H1 (cell line): ENCODE measurements around the gene ZNF23. TPM values are rescaled to one million over a fixed set of nuclear protein-coding genes. Genes with fewer than 3 reads are reported as not detected.
A peak's percentile ranks its signal among the peaks of the same experiment; 100 is the strongest.

Experiments
- CTCF ChIA-PET: fragments of 300-600 bp; sonication (Branson Sonifier 250); formaldehyde crosslinking; loops from one replicate; lab custom pipeline; 2021; ENCODE audit not compliant: partially characterized antibody; lab: Charles Lee
- POLR2A ChIA-PET: fragments of 300-600 bp; sonication (Branson Sonifier 250); formaldehyde crosslinking; loops from one replicate; lab custom pipeline; 2021; ENCODE audit warnings: inconsistent platforms; ENCODE audit not compliant: partially characterized antibody; lab: Charles Lee
- DNase-seq, 2 experiments: peaks; one replicate each; pipeline versions ENCODE4 v3.0.0 to v3.0.0-alpha.2; 2010 to 2022; ENCODE audit warnings: low spot score in 2 of 2, low read depth in 1 of 2, mixed read lengths in 1 of 2
- FAIRE-seq: peaks from 2 replicates; lab custom pipeline; 2011; peaks lifted over from hg19 to GRCh38; lab: Jason Lieb, UNC
- H2AFZ ChIP-seq: 2 replicates; pipeline ENCODE4 v1.8.1; 2012; ENCODE audit warnings: low read length, inconsistent platforms
- H2AK5ac ChIP-seq: 2 replicates; pipeline ENCODE4 v1.6.1; 2013; ENCODE audit warnings: low read depth, low read length
- H2BK120ac ChIP-seq: replicated peaks from 2 replicates; pipeline ENCODE3; 2013; ENCODE audit warnings: low read depth, low read length, inconsistent platforms
- H2BK12ac ChIP-seq: 2 replicates; pipeline ENCODE4 v1.6.1; 2013; ENCODE audit warnings: low read depth, low read length
- H2BK15ac ChIP-seq: 2 replicates; pipeline ENCODE4 v1.6.1; 2013; ENCODE audit warnings: low read length
- H2BK20ac ChIP-seq: 2 replicates; pipeline ENCODE4 v1.6.1; 2013; ENCODE audit warnings: low read length
- H2BK5ac ChIP-seq: 2 replicates; pipeline ENCODE4 v1.6.1; 2013; ENCODE audit warnings: low read depth, low read length
- H3K14ac ChIP-seq: 2 replicates; pipeline ENCODE4 v1.6.1; 2013; ENCODE audit warnings: inconsistent platforms; ENCODE audit not compliant: insufficient read length
- H3K18ac ChIP-seq: 2 replicates; pipeline ENCODE4 v1.6.1; 2013; ENCODE audit warnings: low read length; ENCODE audit errors: extremely low read depth
- H3K23ac ChIP-seq: 2 replicates; pipeline ENCODE4 v1.6.1; 2013; ENCODE audit warnings: inconsistent platforms; ENCODE audit not compliant: insufficient read length
- H3K23me2 ChIP-seq: 2 replicates; pipeline ENCODE4 v1.6.1; 2013; ENCODE audit warnings: low read depth, low read length
- H3K27ac ChIP-seq: 2 replicates; pipeline ENCODE4 v1.6.1; 2011; ENCODE audit warnings: low read depth, low read length, inconsistent platforms
- H3K27me3 ChIP-seq, 4 experiments: replicated peaks in 1 of 4; 1 replicate in 1 of 4; 2 replicates in 3 of 4; pipeline versions ENCODE4 v1.6.1 to v1.8.1; 2011 to 2013; ENCODE audit warnings: low read length in 3 of 4, mild to moderate bottlenecking in 3 of 4, inconsistent platforms in 2 of 4, mixed read lengths in 2 of 4, moderate library complexity in 1 of 4; ENCODE audit not compliant: control insufficient read depth in 3 of 4, insufficient read depth in 3 of 4; ENCODE audit errors: extremely low read depth in 1 of 4
- H3K36me3 ChIP-seq, 4 experiments: 2 replicates each; pipeline versions ENCODE4 v1.6.1 to v1.8.1; 2011 to 2013; ENCODE audit warnings: mild to moderate bottlenecking in 4 of 4, low read length in 3 of 4, moderate library complexity in 2 of 4, control low read depth in 1 of 4, inconsistent platforms in 1 of 4; ENCODE audit not compliant: insufficient read depth in 4 of 4, control insufficient read depth in 2 of 4
- H3K4ac ChIP-seq: replicated peaks from 2 replicates; pipeline ENCODE3; 2013; ENCODE audit warnings: low read length, low read depth, mixed read lengths, inconsistent platforms; ENCODE audit not compliant: insufficient read length
- H3K4me1 ChIP-seq, 4 experiments: replicated peaks in 1 of 4; 1 replicate in 1 of 4; 2 replicates in 3 of 4; pipeline versions ENCODE4 v1.6.1 to v1.8.1; 2011 to 2013; ENCODE audit warnings: low read length in 3 of 4, inconsistent platforms in 2 of 4, mixed read lengths in 1 of 4; ENCODE audit not compliant: insufficient read depth in 4 of 4, control insufficient read depth in 3 of 4
- H3K4me2 ChIP-seq, 2 experiments: 2 replicates each; pipeline versions ENCODE4 v1.6.1 to v1.8.1; 2011 to 2013; ENCODE audit warnings: low read depth in 2 of 2, low read length in 2 of 2, control low read depth in 1 of 2, inconsistent platforms in 1 of 2, mild to moderate bottlenecking in 1 of 2; ENCODE audit not compliant: insufficient read depth in 1 of 2
- H3K4me3 ChIP-seq, 4 experiments: fragments of 200-600, 300-600 bp in 1 of 4; sonication (generic), shearing (Covaris generic), sonication (Bioruptor Twin) in 1 of 4; 2 replicates each; pipeline versions ENCODE4 v1.5.1 to v1.8.1; 2011 to 2016; ENCODE audit warnings: low read length in 4 of 4, low read depth in 3 of 4, control low read depth in 2 of 4, inconsistent platforms in 2 of 4, mild to moderate bottlenecking in 2 of 4, mixed read lengths in 1 of 4, moderate library complexity in 1 of 4; ENCODE audit not compliant: insufficient read depth in 2 of 4; ENCODE audit errors: extremely low read depth in 1 of 4
- H3K56ac ChIP-seq: replicated peaks from 2 replicates; pipeline ENCODE3; 2013; ENCODE audit warnings: low read depth, mild to moderate bottlenecking, mixed read lengths, low read length, inconsistent platforms; ENCODE audit not compliant: insufficient read length
- H3K79me1 ChIP-seq: 2 replicates; pipeline ENCODE4 v1.6.1; 2013; ENCODE audit warnings: low read depth, low read length, control low read depth
- H3K79me2 ChIP-seq, 2 experiments: 2 replicates each; pipeline versions ENCODE4 v1.6.1 to v1.8.1; 2012 to 2013; ENCODE audit warnings: low read length in 2 of 2, mild to moderate bottlenecking in 2 of 2, inconsistent platforms in 1 of 2; ENCODE audit not compliant: insufficient read depth in 2 of 2, control insufficient read depth in 1 of 2
- H3K9ac ChIP-seq, 4 experiments: replicated peaks in 1 of 4; 1 replicate in 1 of 4; 2 replicates in 3 of 4; pipeline versions ENCODE4 v1.6.1 to v1.8.1; 2011 to 2013; ENCODE audit warnings: low read depth in 3 of 4, low read length in 3 of 4, control low read depth in 2 of 4, mild to moderate bottlenecking in 2 of 4, moderate library complexity in 2 of 4, inconsistent platforms in 1 of 4; ENCODE audit errors: extremely low read depth in 1 of 4
- H3K9me3 ChIP-seq, 2 experiments: 2 replicates each; pipeline versions ENCODE4 v1.6.1 to v1.8.1; 2012 to 2013; ENCODE audit warnings: mild to moderate bottlenecking in 2 of 2, moderate library complexity in 2 of 2, control low read depth in 1 of 2, inconsistent platforms in 1 of 2, low read depth in 1 of 2, low read length in 1 of 2, mixed read lengths in 1 of 2; ENCODE audit not compliant: insufficient read depth in 2 of 2
- H4K20me1 ChIP-seq, 2 experiments: replicated peaks in 1 of 2; 2 replicates each; pipeline versions ENCODE3 to v1.8.1; 2011 to 2013; ENCODE audit warnings: inconsistent platforms in 2 of 2, low read length in 2 of 2, mild to moderate bottlenecking in 1 of 2; ENCODE audit not compliant: insufficient read depth in 2 of 2, control insufficient read depth in 1 of 2
- H4K5ac ChIP-seq: 2 replicates; pipeline ENCODE4 v1.6.1; 2013; ENCODE audit warnings: low read length, low read depth, mixed read lengths, inconsistent platforms; ENCODE audit not compliant: insufficient read length
- H4K8ac ChIP-seq: 2 replicates; pipeline ENCODE4 v1.8.0; 2013; ENCODE audit warnings: mild to moderate bottlenecking, moderate library complexity, low read length, inconsistent platforms; ENCODE audit not compliant: insufficient read depth; ENCODE audit errors: extremely low read depth
- H4K91ac ChIP-seq: replicated peaks from 2 replicates; pipeline ENCODE3; 2013; ENCODE audit warnings: low read length, mixed read lengths, inconsistent platforms; ENCODE audit not compliant: insufficient read length
- EGR1 ChIP-seq: IDR thresholded peaks from 2 replicates; pipeline ENCODE4 v1.6.1; 2011; ENCODE audit warnings: low read depth, low read length, borderline replicate concordance
- JUND ChIP-seq: IDR thresholded peaks from 2 replicates; pipeline ENCODE4 v1.6.1; 2011; ENCODE audit warnings: mild to moderate bottlenecking, improper control_type of control experiment, low read length
- MAFK ChIP-seq: IDR thresholded peaks from 2 replicates; pipeline ENCODE4 v1.6.1; 2012; ENCODE audit warnings: low read depth, mild to moderate bottlenecking, improper control_type of control experiment, low read length
- NANOG ChIP-seq: IDR thresholded peaks from 2 replicates; pipeline ENCODE4 v1.6.1; 2011; ENCODE audit warnings: low read length, low read depth, mild to moderate bottlenecking, inconsistent platforms; ENCODE audit not compliant: insufficient read depth, poor library complexity, severe bottlenecking
- NRF1 ChIP-seq: IDR thresholded peaks from 2 replicates; pipeline ENCODE4 v1.6.1; 2011; ENCODE audit warnings: mild to moderate bottlenecking, low read depth, low read length, improper control_type of control experiment
- POLR2A ChIP-seq, 2 experiments: IDR thresholded peaks; 1 replicate in 1 of 2; 2 replicates in 1 of 2; pipeline ENCODE4 v1.6.1; 2011; ENCODE audit warnings: low read depth in 2 of 2, low read length in 2 of 2, mild to moderate bottlenecking in 2 of 2; ENCODE audit errors: control extremely low read depth in 1 of 2
- POU5F1 ChIP-seq: IDR thresholded peaks from 2 replicates; pipeline ENCODE4 v1.6.1; 2011; ENCODE audit warnings: low read depth, mild to moderate bottlenecking, low read length, moderate library complexity
- RBBP5 ChIP-seq: IDR thresholded peaks from 2 replicates; pipeline ENCODE4 v1.7.1; 2012; ENCODE audit warnings: low read depth, mild to moderate bottlenecking, inconsistent platforms, low read length, moderate library complexity, borderline replicate concordance
- SIRT6 ChIP-seq: IDR thresholded peaks from one replicate; pipeline ENCODE4 v1.7.1; 2012; ENCODE audit warnings: low read length, inconsistent platforms
- SIX5 ChIP-seq: IDR thresholded peaks from 2 replicates; pipeline ENCODE4 v1.6.1; 2011; ENCODE audit warnings: mild to moderate bottlenecking, low read depth, low read length
- SRF ChIP-seq: IDR thresholded peaks from 2 replicates; pipeline ENCODE4 v1.6.1; 2011; ENCODE audit warnings: mild to moderate bottlenecking, low read depth, low read length, moderate library complexity
- ZNF274 ChIP-seq: IDR thresholded peaks from 2 replicates; pipeline ENCODE4 v1.7.0; 2012; ENCODE audit warnings: low read length, borderline replicate concordance; ENCODE audit errors: extremely low read depth
- WGBS, 2 experiments: shearing (Covaris generic) in 1 of 2; methylation state at CpG; one replicate each; pipeline versions ENCODE4 v1.1.6 to v1.1.7; 2013 to 2015; ENCODE audit warnings: low lambda C conversion rate in 2 of 2, mixed read lengths in 2 of 2, inconsistent platforms in 1 of 2, low coverage in 1 of 2, missing lambda C conversion rate in 1 of 2; ENCODE audit not compliant: insufficient replicate concordance in 2 of 2, insufficient coverage in 1 of 2, insufficient read length in 1 of 2; ENCODE audit errors: extremely low coverage in 1 of 2, missing lambda C conversion rate in 1 of 2; 5-methylcytosine and 5-hydroxymethylcytosine counted together
- polyA plus RNA-seq, 7 experiments: library from polyadenylated mRNA; depleted of rRNA in 3 of 7; stranded (reverse) in 5 of 7; unstranded in 2 of 7; fragments of >200 nt in 5 of 7; fragments of 200-250 nt in 2 of 7; gene quantifications; 1 replicate in 5 of 7; 2 replicates in 1 of 7; 4 replicates in 1 of 7; pipeline versions ENCODE4 v1.2.1 to v1.2.3, GENCODE V29; 2011 to 2013; ENCODE audit warnings: missing spikeins in 2 of 7, mixed read lengths in 2 of 7
- total RNA-seq: library from RNA; stranded (reverse); fragmentation: NEBNext Ultra II Directional; extraction: Animal tissue kit (Norgen Biotek cat#: 25700); gene quantifications from 2 replicates; pipeline ENCODE4 v1.2.1, GENCODE V29; 2021
- TF ChIP-seq, protein P1 (sequence below): IDR thresholded peaks from 2 replicates; pipeline ENCODE4 v1.6.1; 2011; ENCODE audit warnings: low read length, improper control_type of control experiment

ZNF23 gene
- total and polyA plus RNA-seq, 2 of the 8 experiments (the other 6 are each of a cell fraction or from before 2014, with no cell fraction given) = 2.4 to 10.2 TPM

DNA sequence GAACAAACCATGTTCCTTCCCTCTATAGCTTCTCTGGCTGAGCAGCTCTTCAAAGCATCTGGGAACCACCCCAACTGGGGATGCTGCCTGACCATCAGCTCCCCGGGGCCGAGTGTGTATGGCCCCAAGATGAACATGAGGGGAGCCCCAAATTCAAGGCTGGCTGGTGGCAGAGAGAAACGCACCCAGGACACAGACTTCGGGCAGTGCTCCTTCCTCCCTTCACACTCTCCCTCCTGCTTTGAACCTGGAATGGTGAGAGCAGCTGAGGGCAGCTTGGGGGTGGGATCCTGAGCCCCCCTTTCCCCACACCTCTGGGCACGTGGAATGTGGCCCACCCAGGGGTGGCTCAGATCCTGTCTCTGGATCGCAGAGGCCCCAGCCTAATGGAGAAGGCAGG lies 37.4 kb downstream of the ZNF23 start:
- Histone ChIP-seq H3K4me1 (peaks cover 0 to 5% (median 3%) of the 10 kb centered on the region in 4 experiments; a peak in 5 of 7 replicates), H3K9me3 (no peaks in the 10 kb centered on the region), H2BK12ac (no peak overlapping the region), H3K4me2 (no peak overlapping the region), H3K14ac (no peak overlapping the region), H4K5ac (no peak overlapping the region), H3K27ac (no peak overlapping the region), H3K36me3 (no peaks in the 10 kb centered on the region), H2AK5ac (no peak overlapping the region), H3K79me2 (no peaks in the 10 kb centered on the region), H3K27me3 (peaks cover 0 to 13% (median 5%) of the 10 kb centered on the region in 4 experiments; a peak in 4 of 7 replicates), H3K18ac (no peak overlapping the region), H3K79me1 (no peaks in the 10 kb centered on the region), H3K23ac (no peak overlapping the region), H4K20me1 (peaks cover 0 to 3% of the 10 kb centered on the region in 2 experiments), H3K9ac (no peak overlapping the region), H3K4me3 (no peak overlapping the region), H3K23me2 (peaks cover 5% of the 10 kb centered on the region; the same call in 1 of the 2 replicates), H4K8ac (peak overlapping the region; percentile 31; the same call in 1 of the 2 replicates), H3K4ac (no peak overlapping the region), H2BK20ac (no peak overlapping the region), H2AFZ (no peak overlapping the region), H3K56ac (no peak overlapping the region), H2BK120ac (no peak overlapping the region), H2BK5ac (no peak overlapping the region), H4K91ac (no peak overlapping the region), H2BK15ac (0 out of 2 replicates have a peak overlapping the region, but pooled peaks have one; percentile 81)
- ChIA-PET POLR2A (no interaction called here), CTCF (interaction anchor here (0.9 to 7.8 kb wide), 3 partner anchors 13 to 129 kb away, joined by 3 to 99 read pairs (median 3); no protein-coding TSS in a partner anchor)
- WGBS, 2 experiments = 81% methylated on average over 5 of the region's 6 CpGs; no CpG with 5 or more reads in 1 of the 2 experiments
- DNase-seq = no peak
- FAIRE-seq = no peak
- TF ChIP-seq NRF1 (no peak), ZNF274 (no peak), JUND (no peak), NANOG (no peak), MAFK (no peak), POLR2A (IDR thresholded peaks at IDR 0.05; ENCODE audit: control extremely low read depth in 1 of 2, low read depth in 2 of 2, low read length in 2 of 2) (no peak), EGR1 (no peak), SIX5 (no peak), SRF (no peak), RBBP5 (no peak), POU5F1 (no peak), SIRT6 (no peak)
- TF ChIP-seq, protein P1, sequence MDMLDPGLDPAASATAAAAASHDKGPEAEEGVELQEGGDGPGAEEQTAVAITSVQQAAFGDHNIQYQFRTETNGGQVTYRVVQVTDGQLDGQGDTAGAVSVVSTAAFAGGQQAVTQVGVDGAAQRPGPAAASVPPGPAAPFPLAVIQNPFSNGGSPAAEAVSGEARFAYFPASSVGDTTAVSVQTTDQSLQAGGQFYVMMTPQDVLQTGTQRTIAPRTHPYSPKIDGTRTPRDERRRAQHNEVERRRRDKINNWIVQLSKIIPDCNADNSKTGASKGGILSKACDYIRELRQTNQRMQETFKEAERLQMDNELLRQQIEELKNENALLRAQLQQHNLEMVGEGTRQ = no peak
